ENCODE results near the gene KIFC3.
"Not testable (repeated sequence)": the region's sequence is repeated elsewhere in the genome, so short reads cannot be mapped to it uniquely, and the experiment has no call there.

DNA sequence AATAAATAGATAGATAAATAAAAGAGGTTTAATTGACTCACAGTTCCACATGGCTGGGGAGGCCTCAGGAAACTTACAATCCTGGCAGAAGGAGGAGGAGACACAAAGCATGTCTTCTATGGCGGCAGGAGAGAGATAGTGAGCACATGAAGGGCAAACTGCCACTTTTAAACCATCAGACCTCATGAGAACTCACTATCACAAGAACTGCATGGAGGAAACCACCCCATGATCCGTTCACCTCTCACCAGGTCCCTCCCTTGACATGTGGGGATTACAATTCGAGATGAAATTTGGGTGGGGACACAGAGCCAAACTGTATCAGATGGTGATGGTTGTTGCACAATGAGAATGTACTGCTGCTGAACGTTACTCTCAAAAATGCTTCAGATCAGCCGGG is 22.5 kb downstream of the KIFC3 start:
- TF ChIP-seq, protein P1, sequence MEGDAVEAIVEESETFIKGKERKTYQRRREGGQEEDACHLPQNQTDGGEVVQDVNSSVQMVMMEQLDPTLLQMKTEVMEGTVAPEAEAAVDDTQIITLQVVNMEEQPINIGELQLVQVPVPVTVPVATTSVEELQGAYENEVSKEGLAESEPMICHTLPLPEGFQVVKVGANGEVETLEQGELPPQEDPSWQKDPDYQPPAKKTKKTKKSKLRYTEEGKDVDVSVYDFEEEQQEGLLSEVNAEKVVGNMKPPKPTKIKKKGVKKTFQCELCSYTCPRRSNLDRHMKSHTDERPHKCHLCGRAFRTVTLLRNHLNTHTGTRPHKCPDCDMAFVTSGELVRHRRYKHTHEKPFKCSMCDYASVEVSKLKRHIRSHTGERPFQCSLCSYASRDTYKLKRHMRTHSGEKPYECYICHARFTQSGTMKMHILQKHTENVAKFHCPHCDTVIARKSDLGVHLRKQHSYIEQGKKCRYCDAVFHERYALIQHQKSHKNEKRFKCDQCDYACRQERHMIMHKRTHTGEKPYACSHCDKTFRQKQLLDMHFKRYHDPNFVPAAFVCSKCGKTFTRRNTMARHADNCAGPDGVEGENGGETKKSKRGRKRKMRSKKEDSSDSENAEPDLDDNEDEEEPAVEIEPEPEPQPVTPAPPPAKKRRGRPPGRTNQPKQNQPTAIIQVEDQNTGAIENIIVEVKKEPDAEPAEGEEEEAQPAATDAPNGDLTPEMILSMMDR (IDR thresholded peaks at IDR 0.05; ENCODE audit: low read depth, low read length) = not testable (repeated sequence)
- TF ChIP-seq, protein P2, sequence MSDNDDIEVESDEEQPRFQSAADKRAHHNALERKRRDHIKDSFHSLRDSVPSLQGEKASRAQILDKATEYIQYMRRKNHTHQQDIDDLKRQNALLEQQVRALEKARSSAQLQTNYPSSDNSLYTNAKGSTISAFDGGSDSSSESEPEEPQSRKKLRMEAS (IDR thresholded peaks at IDR 0.05; ENCODE audit: low read depth, low read length) = not testable (repeated sequence)
- TF ChIP-seq MYC (IDR thresholded peaks at IDR 0.05; ENCODE audit: low read depth, low read length); POLR2A (IDR thresholded peaks at IDR 0.05; ENCODE audit: extremely low read depth, insufficient read length): not testable (repeated sequence)
